H1 (cell line): Measurements from ENCODE around the gene SIK3. TPM values are rescaled to one million over a fixed set of nuclear protein-coding genes. Genes with fewer than 3 reads are reported as not detected.

Experiments
- CTCF ChIA-PET: fragments of 300-600 bp; sonication (Branson Sonifier 250); formaldehyde crosslinking; loops from one replicate; lab custom pipeline; 2021; ENCODE audit not compliant: partially characterized antibody; lab: Charles Lee
- POLR2A ChIA-PET: fragments of 300-600 bp; sonication (Branson Sonifier 250); formaldehyde crosslinking; loops from one replicate; lab custom pipeline; 2021; ENCODE audit warnings: inconsistent platforms; ENCODE audit not compliant: partially characterized antibody; lab: Charles Lee
- DNase-seq, 2 experiments: peaks; one replicate each; pipeline versions ENCODE4 v3.0.0 to v3.0.0-alpha.2; 2010 to 2022; ENCODE audit warnings: low spot score in 2 of 2, low read depth in 1 of 2, mixed read lengths in 1 of 2
- FAIRE-seq: peaks from 2 replicates; lab custom pipeline; 2011; peaks lifted over from hg19 to GRCh38; lab: Jason Lieb, UNC
- H2AFZ ChIP-seq: 2 replicates; pipeline ENCODE4 v1.8.1; 2012; ENCODE audit warnings: low read length, inconsistent platforms
- H2AK5ac ChIP-seq: 2 replicates; pipeline ENCODE4 v1.6.1; 2013; ENCODE audit warnings: low read depth, low read length
- H2BK120ac ChIP-seq: replicated peaks from 2 replicates; pipeline ENCODE3; 2013; ENCODE audit warnings: low read depth, low read length, inconsistent platforms
- H2BK12ac ChIP-seq: 2 replicates; pipeline ENCODE4 v1.6.1; 2013; ENCODE audit warnings: low read depth, low read length
- H2BK15ac ChIP-seq: 2 replicates; pipeline ENCODE4 v1.6.1; 2013; ENCODE audit warnings: low read length
- H2BK20ac ChIP-seq: 2 replicates; pipeline ENCODE4 v1.6.1; 2013; ENCODE audit warnings: low read length
- H2BK5ac ChIP-seq: 2 replicates; pipeline ENCODE4 v1.6.1; 2013; ENCODE audit warnings: low read depth, low read length
- H3K14ac ChIP-seq: 2 replicates; pipeline ENCODE4 v1.6.1; 2013; ENCODE audit warnings: inconsistent platforms; ENCODE audit not compliant: insufficient read length
- H3K18ac ChIP-seq: 2 replicates; pipeline ENCODE4 v1.6.1; 2013; ENCODE audit warnings: low read length; ENCODE audit errors: extremely low read depth
- H3K23ac ChIP-seq: 2 replicates; pipeline ENCODE4 v1.6.1; 2013; ENCODE audit warnings: inconsistent platforms; ENCODE audit not compliant: insufficient read length
- H3K23me2 ChIP-seq: 2 replicates; pipeline ENCODE4 v1.6.1; 2013; ENCODE audit warnings: low read depth, low read length
- H3K27ac ChIP-seq: 2 replicates; pipeline ENCODE4 v1.6.1; 2011; ENCODE audit warnings: low read depth, low read length, inconsistent platforms
- H3K27me3 ChIP-seq, 4 experiments: replicated peaks in 1 of 4; 1 replicate in 1 of 4; 2 replicates in 3 of 4; pipeline versions ENCODE4 v1.6.1 to v1.8.1; 2011 to 2013; ENCODE audit warnings: low read length in 3 of 4, mild to moderate bottlenecking in 3 of 4, inconsistent platforms in 2 of 4, mixed read lengths in 2 of 4, moderate library complexity in 1 of 4; ENCODE audit not compliant: control insufficient read depth in 3 of 4, insufficient read depth in 3 of 4; ENCODE audit errors: extremely low read depth in 1 of 4
- H3K36me3 ChIP-seq, 4 experiments: 2 replicates each; pipeline versions ENCODE4 v1.6.1 to v1.8.1; 2011 to 2013; ENCODE audit warnings: mild to moderate bottlenecking in 4 of 4, low read length in 3 of 4, moderate library complexity in 2 of 4, control low read depth in 1 of 4, inconsistent platforms in 1 of 4; ENCODE audit not compliant: insufficient read depth in 4 of 4, control insufficient read depth in 2 of 4
- H3K4ac ChIP-seq: replicated peaks from 2 replicates; pipeline ENCODE3; 2013; ENCODE audit warnings: low read length, low read depth, mixed read lengths, inconsistent platforms; ENCODE audit not compliant: insufficient read length
- H3K4me1 ChIP-seq, 4 experiments: replicated peaks in 1 of 4; 1 replicate in 1 of 4; 2 replicates in 3 of 4; pipeline versions ENCODE4 v1.6.1 to v1.8.1; 2011 to 2013; ENCODE audit warnings: low read length in 3 of 4, inconsistent platforms in 2 of 4, mixed read lengths in 1 of 4; ENCODE audit not compliant: insufficient read depth in 4 of 4, control insufficient read depth in 3 of 4
- H3K4me2 ChIP-seq, 2 experiments: 2 replicates each; pipeline versions ENCODE4 v1.6.1 to v1.8.1; 2011 to 2013; ENCODE audit warnings: low read depth in 2 of 2, low read length in 2 of 2, control low read depth in 1 of 2, inconsistent platforms in 1 of 2, mild to moderate bottlenecking in 1 of 2; ENCODE audit not compliant: insufficient read depth in 1 of 2
- H3K4me3 ChIP-seq, 4 experiments: fragments of 200-600, 300-600 bp in 1 of 4; sonication (generic), shearing (Covaris generic), sonication (Bioruptor Twin) in 1 of 4; 2 replicates each; pipeline versions ENCODE4 v1.5.1 to v1.8.1; 2011 to 2016; ENCODE audit warnings: low read length in 4 of 4, low read depth in 3 of 4, control low read depth in 2 of 4, inconsistent platforms in 2 of 4, mild to moderate bottlenecking in 2 of 4, mixed read lengths in 1 of 4, moderate library complexity in 1 of 4; ENCODE audit not compliant: insufficient read depth in 2 of 4; ENCODE audit errors: extremely low read depth in 1 of 4
- H3K56ac ChIP-seq: replicated peaks from 2 replicates; pipeline ENCODE3; 2013; ENCODE audit warnings: low read depth, mild to moderate bottlenecking, mixed read lengths, low read length, inconsistent platforms; ENCODE audit not compliant: insufficient read length
- H3K79me1 ChIP-seq: 2 replicates; pipeline ENCODE4 v1.6.1; 2013; ENCODE audit warnings: low read depth, low read length, control low read depth
- H3K79me2 ChIP-seq, 2 experiments: 2 replicates each; pipeline versions ENCODE4 v1.6.1 to v1.8.1; 2012 to 2013; ENCODE audit warnings: low read length in 2 of 2, mild to moderate bottlenecking in 2 of 2, inconsistent platforms in 1 of 2; ENCODE audit not compliant: insufficient read depth in 2 of 2, control insufficient read depth in 1 of 2
- H3K9ac ChIP-seq, 4 experiments: replicated peaks in 1 of 4; 1 replicate in 1 of 4; 2 replicates in 3 of 4; pipeline versions ENCODE4 v1.6.1 to v1.8.1; 2011 to 2013; ENCODE audit warnings: low read depth in 3 of 4, low read length in 3 of 4, control low read depth in 2 of 4, mild to moderate bottlenecking in 2 of 4, moderate library complexity in 2 of 4, inconsistent platforms in 1 of 4; ENCODE audit errors: extremely low read depth in 1 of 4
- H3K9me3 ChIP-seq, 2 experiments: 2 replicates each; pipeline versions ENCODE4 v1.6.1 to v1.8.1; 2012 to 2013; ENCODE audit warnings: mild to moderate bottlenecking in 2 of 2, moderate library complexity in 2 of 2, control low read depth in 1 of 2, inconsistent platforms in 1 of 2, low read depth in 1 of 2, low read length in 1 of 2, mixed read lengths in 1 of 2; ENCODE audit not compliant: insufficient read depth in 2 of 2
- H4K20me1 ChIP-seq, 2 experiments: replicated peaks in 1 of 2; 2 replicates each; pipeline versions ENCODE3 to v1.8.1; 2011 to 2013; ENCODE audit warnings: inconsistent platforms in 2 of 2, low read length in 2 of 2, mild to moderate bottlenecking in 1 of 2; ENCODE audit not compliant: insufficient read depth in 2 of 2, control insufficient read depth in 1 of 2
- H4K5ac ChIP-seq: 2 replicates; pipeline ENCODE4 v1.6.1; 2013; ENCODE audit warnings: low read length, low read depth, mixed read lengths, inconsistent platforms; ENCODE audit not compliant: insufficient read length
- H4K8ac ChIP-seq: 2 replicates; pipeline ENCODE4 v1.8.0; 2013; ENCODE audit warnings: mild to moderate bottlenecking, moderate library complexity, low read length, inconsistent platforms; ENCODE audit not compliant: insufficient read depth; ENCODE audit errors: extremely low read depth
- H4K91ac ChIP-seq: replicated peaks from 2 replicates; pipeline ENCODE3; 2013; ENCODE audit warnings: low read length, mixed read lengths, inconsistent platforms; ENCODE audit not compliant: insufficient read length
- CHD1 ChIP-seq: IDR thresholded peaks from 2 replicates; pipeline ENCODE4 v1.6.1; 2012; ENCODE audit warnings: low read depth, low read length, improper control_type of control experiment
- CTBP2 ChIP-seq: IDR thresholded peaks from 2 replicates; pipeline ENCODE4 v1.7.0; 2011; ENCODE audit warnings: borderline replicate concordance, mild to moderate bottlenecking, moderate library complexity, mixed read lengths, low read length; ENCODE audit not compliant: insufficient read depth, insufficient read length
- EZH2 ChIP-seq: fragments of 200-600 bp; sonication (generic); IDR thresholded peaks from 2 replicates; pipeline ENCODE4 v1.7.1; 2012; ENCODE audit warnings: low read depth, mild to moderate bottlenecking, moderate library complexity, low read length, inconsistent platforms; ENCODE audit not compliant: severe bottlenecking
- FOSL1 ChIP-seq: IDR thresholded peaks from 2 replicates; pipeline ENCODE4 v1.6.1; 2011; ENCODE audit warnings: mild to moderate bottlenecking, low read depth, low read length, moderate library complexity; ENCODE audit not compliant: insufficient read depth
- KDM1A ChIP-seq: fragments of 200-600, 300-600 bp; sonication (generic); IDR thresholded peaks from 2 replicates; pipeline ENCODE4 v1.7.1; 2016; ENCODE audit warnings: mild to moderate bottlenecking, low read length, borderline replicate concordance
- MAFK ChIP-seq: IDR thresholded peaks from 2 replicates; pipeline ENCODE4 v1.6.1; 2012; ENCODE audit warnings: low read depth, mild to moderate bottlenecking, improper control_type of control experiment, low read length
- NANOG ChIP-seq: IDR thresholded peaks from 2 replicates; pipeline ENCODE4 v1.6.1; 2011; ENCODE audit warnings: low read length, low read depth, mild to moderate bottlenecking, inconsistent platforms; ENCODE audit not compliant: insufficient read depth, poor library complexity, severe bottlenecking
- RBBP5 ChIP-seq: IDR thresholded peaks from 2 replicates; pipeline ENCODE4 v1.7.1; 2012; ENCODE audit warnings: low read depth, mild to moderate bottlenecking, inconsistent platforms, low read length, moderate library complexity, borderline replicate concordance
- RFX5 ChIP-seq: IDR thresholded peaks from 2 replicates; pipeline ENCODE4 v1.6.1; 2011; ENCODE audit warnings: low read depth, low read length, improper control_type of control experiment, borderline replicate concordance
- SUZ12 ChIP-seq: fragments of 200-600 bp; sonication (generic); IDR thresholded peaks from 2 replicates; pipeline ENCODE4 v1.6.1; 2012; ENCODE audit warnings: mild to moderate bottlenecking, inconsistent platforms, low read length, moderate library complexity, mixed read lengths
- TAF7 ChIP-seq: optimal IDR thresholded peaks from 2 replicates; pipeline ENCODE3; 2011; ENCODE audit warnings: low read depth, mild to moderate bottlenecking, inconsistent platforms, low read length, moderate library complexity, borderline replicate concordance
- TBP ChIP-seq: IDR thresholded peaks from 2 replicates; pipeline ENCODE4 v1.6.1; 2011; ENCODE audit warnings: low read depth, low read length, improper control_type of control experiment
- WGBS, 2 experiments: shearing (Covaris generic) in 1 of 2; methylation state at CpG; one replicate each; pipeline versions ENCODE4 v1.1.6 to v1.1.7; 2013 to 2015; ENCODE audit warnings: low lambda C conversion rate in 2 of 2, mixed read lengths in 2 of 2, inconsistent platforms in 1 of 2, low coverage in 1 of 2, missing lambda C conversion rate in 1 of 2; ENCODE audit not compliant: insufficient replicate concordance in 2 of 2, insufficient coverage in 1 of 2, insufficient read length in 1 of 2; ENCODE audit errors: extremely low coverage in 1 of 2, missing lambda C conversion rate in 1 of 2; 5-methylcytosine and 5-hydroxymethylcytosine counted together
- polyA plus RNA-seq, 7 experiments: library from polyadenylated mRNA; depleted of rRNA in 3 of 7; stranded (reverse) in 5 of 7; unstranded in 2 of 7; fragments of >200 nt in 5 of 7; fragments of 200-250 nt in 2 of 7; gene quantifications; 1 replicate in 5 of 7; 2 replicates in 1 of 7; 4 replicates in 1 of 7; pipeline versions ENCODE4 v1.2.1 to v1.2.3, GENCODE V29; 2011 to 2013; ENCODE audit warnings: missing spikeins in 2 of 7, mixed read lengths in 2 of 7
- total RNA-seq: library from RNA; stranded (reverse); fragmentation: NEBNext Ultra II Directional; extraction: Animal tissue kit (Norgen Biotek cat#: 25700); gene quantifications from 2 replicates; pipeline ENCODE4 v1.2.1, GENCODE V29; 2021

The SIK3 gene
- total and polyA plus RNA-seq, 2 of the 8 experiments (the other 6 are each of a cell fraction or from before 2014, with no cell fraction given), result 19.9 to 32.1 TPM

DNA sequence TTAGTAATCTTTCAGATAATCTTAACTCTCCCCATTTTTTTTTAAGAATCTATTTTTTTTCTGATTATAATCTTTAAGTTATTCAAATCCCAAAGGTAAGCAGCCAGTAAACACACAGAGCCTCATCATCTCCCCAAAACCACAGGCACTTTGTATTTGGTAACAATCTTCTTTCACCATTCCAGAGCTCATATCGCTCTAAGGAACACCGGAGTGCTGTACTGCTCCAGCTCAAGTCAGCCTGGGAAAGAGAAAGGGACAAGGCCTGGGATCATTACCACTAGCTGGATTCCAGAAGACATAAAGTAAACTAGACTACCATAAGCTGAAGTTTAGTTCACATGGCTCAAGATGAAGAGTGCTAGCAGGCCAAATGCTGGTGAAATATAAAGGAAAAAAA, 187.8 kb downstream of the SIK3 start:
- FAIRE-seq, result no peak
- no peaks in the 10 kb centered on the region for H3K4me1 ChIP-seq
- no peak overlapping the region for H3K18ac ChIP-seq
- no peak for TF ChIP-seq FOSL1
- no peak for TF ChIP-seq SUZ12
- TF ChIP-seq TAF7, result no peak
- no peak for TF ChIP-seq CTBP2
- TF ChIP-seq TBP, result no peak
- no peak for TF ChIP-seq NANOG
- no peak for TF ChIP-seq RBBP5
- no peak for TF ChIP-seq KDM1A
- TF ChIP-seq RFX5, result no peak
- TF ChIP-seq EZH2, result no peak
- TF ChIP-seq CHD1, result no peak
- TF ChIP-seq MAFK, result no peak
- TF ChIP-seq, all 59 proteins: peak for 0
- Histone ChIP-seq H3K4ac (no peak overlapping the region), H3K23me2 (no peaks in the 10 kb centered on the region), H2AFZ (no peak overlapping the region), H3K4me2 (no peak overlapping the region), H2BK20ac (no peak overlapping the region), H4K91ac (no peak overlapping the region), H3K9ac (no peak overlapping the region), H3K27me3 (no peaks in the 10 kb centered on the region), H3K4me3 (no peak overlapping the region), H2BK12ac (no peak overlapping the region), H3K9me3 (no peaks in the 10 kb centered on the region), H3K79me1 (no peaks in the 10 kb centered on the region), H3K79me2 (no peaks in the 10 kb centered on the region), H2BK15ac (no peak overlapping the region), H2AK5ac (no peak overlapping the region), H4K8ac (no peak overlapping the region), H4K20me1 (no peaks in the 10 kb centered on the region), H3K56ac (no peak overlapping the region), H4K5ac (no peak overlapping the region), H3K23ac (no peak overlapping the region), H2BK5ac (no peak overlapping the region), H3K27ac (no peak overlapping the region), H2BK120ac (no peak overlapping the region), H3K14ac (no peak overlapping the region), H3K36me3 (no peaks in the 10 kb centered on the region)
- ChIA-PET CTCF (interaction anchor here (0.5 to 1.1 kb wide), 2 partner anchors 75 to 229 kb away, joined by 3 to 4 read pairs; no protein-coding TSS in a partner anchor), POLR2A (no interaction called here)
- DNase-seq, result no peak
- WGBS, 2 experiments, result 95% methylated on average over 2 of the region's 2 CpGs; no CpG with 5 or more reads in 1 of the 2 experiments
